AG04450 (cell line): ENCODE data around the gene RNF11. TPM values are rescaled to one million over a fixed set of nuclear protein-coding genes. Genes with fewer than 3 reads are reported as not detected.
A peak's percentile ranks its signal among the peaks of the same experiment; 100 is the strongest.

Experiments used
- CTCF ChIA-PET: fragments of 300-600, 350-600 bp; formaldehyde crosslinking; extraction: SDS; loops from one replicate; lab custom pipeline; 2022; ENCODE audit warnings: antibody characterized with exemption, inconsistent platforms; lab: Charles Lee
- POLR2A ChIA-PET: fragments of 350-600 bp; formaldehyde crosslinking; extraction: SDS; loops from one replicate; lab custom pipeline; 2021; ENCODE audit warnings: antibody characterized with exemption, inconsistent platforms; lab: Yijun Ruan, JAX
- DNase-seq: peaks from one replicate; pipeline ENCODE4 v3.0.0-alpha.2; 2011; ENCODE audit warnings: low read depth, low spot score
- H3K27ac ChIP-seq: one replicate; pipeline ENCODE4 v1.5.1; 2012; ENCODE audit warnings: low read depth, low read length, control low read depth
- H3K27me3 ChIP-seq: one replicate; pipeline ENCODE4 v1.6.0; 2012; ENCODE audit warnings: low read length; ENCODE audit not compliant: control insufficient read depth, insufficient read depth
- H3K4me3 ChIP-seq: 2 replicates; pipeline ENCODE4 v1.5.1; 2011; ENCODE audit warnings: mild to moderate bottlenecking, low read depth, low read length, control low read depth
- H3K9me3 ChIP-seq: 2 replicates; pipeline ENCODE4 v1.5.1; 2012; ENCODE audit warnings: low read length; ENCODE audit not compliant: control insufficient read depth, insufficient read depth
- polyA plus RNA-seq: library from polyadenylated mRNA; depleted of rRNA; stranded (reverse); fragments of >200 nt; gene quantifications from 2 replicates; pipeline ENCODE4 v1.2.3, GENCODE V29; 2011
- TF ChIP-seq, protein P1 (sequence below): IDR thresholded peaks from 2 replicates; pipeline ENCODE4 v1.5.1; 2011; ENCODE audit warnings: low read depth, low read length, control low read depth, inconsistent platforms

Gene RNF11
- polyA plus RNA-seq, 1 experiment: 163 TPM

DNA sequence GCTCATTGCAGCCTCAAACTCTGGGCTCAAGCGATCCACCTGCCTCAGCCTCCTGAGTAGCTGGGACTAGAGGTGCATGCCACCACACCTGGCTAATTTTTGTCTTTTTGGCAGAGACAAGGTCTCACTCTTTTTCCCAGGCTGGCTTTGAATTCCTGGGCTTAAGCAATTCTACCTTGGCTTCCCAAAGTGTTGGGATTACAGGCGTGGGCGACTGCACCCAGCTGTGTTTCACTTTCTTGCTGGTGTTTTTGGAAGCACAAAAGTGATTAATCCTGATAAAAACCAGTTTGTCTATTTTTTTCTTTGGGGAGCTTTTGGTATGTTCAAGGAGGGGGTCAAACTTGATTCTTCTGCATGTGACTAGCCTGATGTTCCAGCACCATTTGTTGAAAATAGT lies 19.3 kb downstream of the RNF11 start:
- Histone ChIP-seq H3K4me3 (no peak overlapping the region), H3K27me3 (no peaks in the 10 kb centered on the region), H3K27ac (no peak overlapping the region), H3K9me3 (peaks cover 4% of the 10 kb centered on the region; the same call in 1 of the 2 replicates)
- TF ChIP-seq, protein P1, sequence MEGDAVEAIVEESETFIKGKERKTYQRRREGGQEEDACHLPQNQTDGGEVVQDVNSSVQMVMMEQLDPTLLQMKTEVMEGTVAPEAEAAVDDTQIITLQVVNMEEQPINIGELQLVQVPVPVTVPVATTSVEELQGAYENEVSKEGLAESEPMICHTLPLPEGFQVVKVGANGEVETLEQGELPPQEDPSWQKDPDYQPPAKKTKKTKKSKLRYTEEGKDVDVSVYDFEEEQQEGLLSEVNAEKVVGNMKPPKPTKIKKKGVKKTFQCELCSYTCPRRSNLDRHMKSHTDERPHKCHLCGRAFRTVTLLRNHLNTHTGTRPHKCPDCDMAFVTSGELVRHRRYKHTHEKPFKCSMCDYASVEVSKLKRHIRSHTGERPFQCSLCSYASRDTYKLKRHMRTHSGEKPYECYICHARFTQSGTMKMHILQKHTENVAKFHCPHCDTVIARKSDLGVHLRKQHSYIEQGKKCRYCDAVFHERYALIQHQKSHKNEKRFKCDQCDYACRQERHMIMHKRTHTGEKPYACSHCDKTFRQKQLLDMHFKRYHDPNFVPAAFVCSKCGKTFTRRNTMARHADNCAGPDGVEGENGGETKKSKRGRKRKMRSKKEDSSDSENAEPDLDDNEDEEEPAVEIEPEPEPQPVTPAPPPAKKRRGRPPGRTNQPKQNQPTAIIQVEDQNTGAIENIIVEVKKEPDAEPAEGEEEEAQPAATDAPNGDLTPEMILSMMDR: no peak
- POLR2A ChIA-PET: interaction anchor here (0.7 kb wide), 1 partner anchor 22 kb away, joined by 3 read pairs; no protein-coding TSS in a partner anchor
- no peak for DNase-seq
- CTCF ChIA-PET: interaction anchor here (0.7 kb wide), 1 partner anchor 13 kb away, joined by 5 read pairs; no protein-coding TSS in a partner anchor

DNA sequence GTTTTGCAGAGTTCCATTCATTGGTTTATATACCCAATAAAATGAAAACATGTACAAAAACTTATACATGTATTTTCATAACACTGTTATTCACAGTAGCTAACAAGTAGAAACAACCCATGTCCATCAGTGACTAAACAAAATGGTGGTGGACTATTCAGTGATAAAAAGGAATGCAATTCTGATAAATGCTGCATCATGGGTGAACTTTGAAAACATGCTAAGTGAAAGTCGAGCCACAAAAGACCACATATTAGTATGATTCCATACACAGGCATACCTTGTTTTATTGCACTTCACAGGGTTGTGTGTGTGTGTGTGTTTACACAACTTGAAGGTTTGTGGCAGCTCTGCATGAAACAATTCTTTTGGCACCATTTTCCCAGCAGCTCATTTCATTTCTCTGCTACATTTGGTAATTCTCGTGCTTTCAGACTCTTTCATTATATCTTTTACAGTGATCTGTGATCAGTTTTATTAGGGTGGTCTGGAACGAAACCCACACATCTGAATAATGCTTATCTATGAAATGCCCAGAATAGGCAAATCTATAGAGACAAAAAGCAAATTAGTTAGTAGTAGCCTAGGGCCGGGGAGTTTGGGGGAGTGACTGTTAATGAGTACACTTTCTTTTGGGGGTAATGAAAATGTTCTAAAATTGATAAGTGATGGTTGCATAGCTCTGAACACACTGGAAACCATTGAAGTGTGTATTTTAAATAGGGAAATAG lies 27.2 kb downstream of the RNF11 start:
- TF ChIP-seq, protein P1: no peak
- ChIA-PET CTCF (interaction anchor here (1.1 to 1.2 kb wide), 2 partner anchors 34 to 71 kb away, joined by 4 to 5 read pairs; no protein-coding TSS in a partner anchor), POLR2A (interaction anchor here (1.3 kb wide), 1 partner anchor 28 kb away, joined by 4 read pairs; the partner anchor contains the start of gene RNF11)
- Histone ChIP-seq H3K4me3 (no peak overlapping the region), H3K9me3 (no peaks in the 10 kb centered on the region), H3K27me3 (no peaks in the 10 kb centered on the region), H3K27ac (peak overlapping the region; percentile 11)
- DNase-seq: no peak

DNA sequence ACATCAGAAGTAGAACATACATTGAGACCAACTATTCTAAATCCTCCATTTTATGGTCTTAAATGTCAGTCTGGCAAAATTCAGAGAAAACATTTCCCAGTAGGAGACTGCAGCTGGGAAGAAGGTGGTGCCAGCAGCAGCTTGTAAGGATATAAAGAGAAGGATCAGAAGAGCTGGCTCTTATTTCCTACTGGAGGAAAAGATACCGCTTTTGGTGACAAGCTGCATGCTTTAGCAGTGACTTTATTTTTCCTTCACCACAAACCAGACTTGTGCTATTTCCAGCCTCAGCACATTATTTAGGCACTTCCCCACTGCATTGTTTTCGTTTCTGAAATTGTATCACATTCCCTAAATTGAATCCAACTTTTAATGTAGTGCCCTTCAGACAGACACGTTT lies 28.4 kb downstream of the RNF11 start:
- Histone ChIP-seq H3K27ac (peak overlapping the region; percentile 40), H3K4me3 (no peak overlapping the region), H3K27me3 (no peaks in the 10 kb centered on the region), H3K9me3 (no peaks in the 10 kb centered on the region)
- DNase-seq: peak; percentile 78
- CTCF ChIA-PET: interaction anchor here (1.2 kb wide), 1 partner anchor 33 kb away, joined by 5 read pairs; no protein-coding TSS in a partner anchor
- TF ChIP-seq, protein P1: no peak
- POLR2A ChIA-PET: interaction anchor here (1.3 kb wide), 1 partner anchor 29 kb away, joined by 4 read pairs; the partner anchor contains the start of gene RNF11

DNA sequence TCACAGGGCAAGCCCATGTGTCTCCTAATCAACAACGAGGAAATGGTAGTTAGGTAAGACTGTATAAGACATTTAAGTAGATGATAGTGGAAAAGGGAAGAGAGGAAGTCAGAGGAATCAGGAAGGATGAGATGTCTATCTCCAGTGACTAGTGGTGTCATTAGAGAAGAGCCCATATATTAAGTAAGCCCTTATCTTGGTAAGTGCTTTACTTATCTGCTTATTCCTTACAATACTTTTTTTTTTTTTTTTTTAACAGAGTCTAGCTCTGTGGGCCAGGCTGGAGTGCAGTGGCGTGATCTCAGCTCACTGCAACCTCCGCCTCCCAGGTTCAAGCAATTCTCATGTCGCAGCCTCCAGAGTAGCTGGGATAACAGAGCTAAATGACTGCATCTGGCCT lies 29.5 kb downstream of the RNF11 start:
- ChIA-PET CTCF (interaction anchor here (0.7 kb wide), 1 partner anchor 86 kb away, joined by 5 read pairs; no protein-coding TSS in a partner anchor), POLR2A (no interaction called here)
- DNase-seq: no peak
- TF ChIP-seq, protein P1: no peak
- Histone ChIP-seq H3K27ac (no peak overlapping the region), H3K9me3 (no peaks in the 10 kb centered on the region), H3K4me3 (no peak overlapping the region), H3K27me3 (no peaks in the 10 kb centered on the region)

DNA sequence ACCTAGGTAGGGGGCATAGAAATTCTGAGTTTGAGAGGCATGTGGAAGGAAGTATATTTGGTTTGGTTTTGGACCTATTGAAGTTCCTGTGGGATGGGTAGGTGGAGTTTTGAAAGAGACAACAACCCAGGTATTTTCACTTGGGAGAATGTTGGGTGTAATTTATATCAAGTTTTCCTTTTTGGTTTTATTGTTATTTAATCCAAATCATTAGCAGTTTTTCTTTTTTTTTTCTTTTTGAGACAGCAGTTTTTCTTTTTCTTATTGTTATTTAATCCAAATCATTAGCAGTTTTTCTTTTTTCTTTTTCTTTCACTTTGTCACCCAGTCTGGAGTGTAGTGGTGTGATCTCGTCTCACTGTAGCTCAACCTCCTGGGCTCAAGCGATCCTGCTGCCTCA lies 30.1 kb downstream of the RNF11 start:
- TF ChIP-seq, protein P1: no peak
- ChIA-PET CTCF (interaction anchor here (0.7 kb wide), 1 partner anchor 86 kb away, joined by 5 read pairs; no protein-coding TSS in a partner anchor), POLR2A (no interaction called here)
- DNase-seq: no peak
- Histone ChIP-seq H3K9me3 (no peaks in the 10 kb centered on the region), H3K27me3 (no peaks in the 10 kb centered on the region), H3K27ac (no peak overlapping the region), H3K4me3 (no peak overlapping the region)
